Neural cell (in vitro differentiated cells): ENCODE data around the gene DNAJC15.

Experiments
- EP300 ChIP-seq: fragments of 450-650 bp; conservative IDR thresholded peaks from 2 replicates; pipeline ENCODE4 v1.6.1; 2014; ENCODE audit warnings: antibody characterized with exemption, mild to moderate bottlenecking, moderate library complexity; ENCODE audit not compliant: poor library complexity, severe bottlenecking
- EZH2 ChIP-seq: fragments of 200-600, 300-800 bp; shearing (Covaris generic), sonication (generic); IDR thresholded peaks from 2 replicates; pipeline ENCODE4 v1.6.1; 2014; ENCODE audit warnings: antibody characterized with exemption, low read length, borderline replicate concordance, mild to moderate bottlenecking; ENCODE audit not compliant: insufficient read depth, poor library complexity, severe bottlenecking
- MXI1 ChIP-seq: fragments of 450-650 bp; conservative IDR thresholded peaks from 2 replicates; pipeline ENCODE4 v1.6.1; 2014; ENCODE audit warnings: antibody characterized with exemption, mild to moderate bottlenecking; ENCODE audit not compliant: poor library complexity, severe bottlenecking
- POLR2AphosphoS5 ChIP-seq: IDR thresholded peaks from 2 replicates; pipeline ENCODE4 v1.6.1; 2012
- RAD21 ChIP-seq: fragments of 450-650 bp; conservative IDR thresholded peaks from 2 replicates; pipeline ENCODE4 v1.6.1; 2014; ENCODE audit warnings: antibody characterized with exemption, mild to moderate bottlenecking, moderate library complexity
- REST ChIP-seq: IDR thresholded peaks from 2 replicates; pipeline ENCODE4 v1.6.1; 2012; ENCODE audit warnings: borderline replicate concordance
- SMC3 ChIP-seq: fragments of 450-650 bp; conservative IDR thresholded peaks from 2 replicates; pipeline ENCODE4 v1.6.1; 2014; ENCODE audit warnings: antibody characterized with exemption, mild to moderate bottlenecking, moderate library complexity; ENCODE audit not compliant: poor library complexity
- TAF1 ChIP-seq: IDR thresholded peaks from 2 replicates; pipeline ENCODE4 v1.6.1; 2012; ENCODE audit warnings: low read depth
- TF ChIP-seq, protein P1 (sequence below): fragments of 450-650 bp; IDR thresholded peaks from 2 replicates; pipeline ENCODE4 v1.5.1; 2014; ENCODE audit warnings: antibody characterized with exemption, mild to moderate bottlenecking, moderate library complexity; ENCODE audit not compliant: poor library complexity, severe bottlenecking

DNA sequence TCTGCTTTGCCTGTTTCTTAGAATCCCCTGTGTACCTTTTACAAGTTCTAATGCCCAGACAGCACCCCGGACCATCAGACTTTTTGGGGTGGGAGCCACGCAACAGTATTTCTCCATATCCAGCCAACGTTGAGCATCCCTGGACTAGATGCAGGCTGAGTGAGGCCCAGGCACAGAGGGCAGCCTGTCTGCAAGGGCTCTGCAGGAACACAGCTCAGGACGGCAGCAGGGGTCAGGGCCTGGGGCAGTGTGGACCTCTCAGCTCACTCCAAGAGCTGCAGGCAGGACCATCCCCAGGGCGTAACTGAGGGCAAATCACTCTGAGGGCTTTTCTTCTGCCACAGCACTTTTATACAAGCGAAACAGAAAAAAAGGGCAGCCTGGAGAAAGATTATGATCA lies 95.8 kb downstream of the DNAJC15 start:
- no peak for TF ChIP-seq MXI1
- no peak for TF ChIP-seq SMC3
- no peak for TF ChIP-seq POLR2AphosphoS5
- TF ChIP-seq, protein P1, sequence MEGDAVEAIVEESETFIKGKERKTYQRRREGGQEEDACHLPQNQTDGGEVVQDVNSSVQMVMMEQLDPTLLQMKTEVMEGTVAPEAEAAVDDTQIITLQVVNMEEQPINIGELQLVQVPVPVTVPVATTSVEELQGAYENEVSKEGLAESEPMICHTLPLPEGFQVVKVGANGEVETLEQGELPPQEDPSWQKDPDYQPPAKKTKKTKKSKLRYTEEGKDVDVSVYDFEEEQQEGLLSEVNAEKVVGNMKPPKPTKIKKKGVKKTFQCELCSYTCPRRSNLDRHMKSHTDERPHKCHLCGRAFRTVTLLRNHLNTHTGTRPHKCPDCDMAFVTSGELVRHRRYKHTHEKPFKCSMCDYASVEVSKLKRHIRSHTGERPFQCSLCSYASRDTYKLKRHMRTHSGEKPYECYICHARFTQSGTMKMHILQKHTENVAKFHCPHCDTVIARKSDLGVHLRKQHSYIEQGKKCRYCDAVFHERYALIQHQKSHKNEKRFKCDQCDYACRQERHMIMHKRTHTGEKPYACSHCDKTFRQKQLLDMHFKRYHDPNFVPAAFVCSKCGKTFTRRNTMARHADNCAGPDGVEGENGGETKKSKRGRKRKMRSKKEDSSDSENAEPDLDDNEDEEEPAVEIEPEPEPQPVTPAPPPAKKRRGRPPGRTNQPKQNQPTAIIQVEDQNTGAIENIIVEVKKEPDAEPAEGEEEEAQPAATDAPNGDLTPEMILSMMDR, result no peak
- TF ChIP-seq EZH2, result no peak
- TF ChIP-seq EP300, result no peak
- TF ChIP-seq TAF1, result no peak
- no peak for TF ChIP-seq RAD21
- TF ChIP-seq REST, result no peak
